ENCODE measurements around the gene TMEM44. TPM values are rescaled to one million over a fixed set of nuclear protein-coding genes. Genes with fewer than 3 reads are reported as not detected.

Gene TMEM44
- total RNA-seq, 4 donors from 2014 or later: 7.7 to 51.2 (median 23.5) TPM

GRCh38 chr3:194675680-194676079 lies 42.5 kb upstream of the TMEM44 start:
- H3K4me1 ChIP-seq: peaks cover 0 to 11% (median 3%) of the 10 kb centered on the region in 4 donors
- TF ChIP-seq CTCF (IDR thresholded peaks at IDR 0.05): no peak
- TF ChIP-seq POLR2A (IDR thresholded peaks at IDR 0.05): no peak
- H3K27me3 ChIP-seq: no peaks in the 10 kb centered on the region
- H3K27ac ChIP-seq: no peak overlapping the region
- no peak for DNase-seq
- H3K36me3 ChIP-seq: no peaks in the 10 kb centered on the region
- H3K9me3 ChIP-seq: no peaks in the 10 kb centered on the region
- H3K4me3 ChIP-seq: no peak overlapping the region

GRCh38 chr3:194675081-194675640 lies 41.9 kb upstream of the TMEM44 start:
- no peak overlapping the region for H3K4me3 ChIP-seq
- no peak for DNase-seq
- H3K27ac ChIP-seq: no peak overlapping the region
- no peaks in the 10 kb centered on the region for H3K36me3 ChIP-seq
- peaks cover 0 to 15% (median 3%) of the 10 kb centered on the region in 4 donors for H3K4me1 ChIP-seq
- H3K9me3 ChIP-seq: no peaks in the 10 kb centered on the region
- no peak for TF ChIP-seq CTCF (IDR thresholded peaks at IDR 0.05)
- TF ChIP-seq POLR2A (IDR thresholded peaks at IDR 0.05): no peak
- H3K27me3 ChIP-seq: no peaks in the 10 kb centered on the region

GRCh38 chr3:194673761-194674160 lies 40.5 kb upstream of the TMEM44 start:
- Histone ChIP-seq H3K4me1 (peaks cover 0 to 15% (median 3%) of the 10 kb centered on the region in 4 donors), H3K4me3 (no peak overlapping the region), H3K27me3 (no peaks in the 10 kb centered on the region), H3K36me3 (peaks cover 0 to 5% (median 0%) of the 10 kb centered on the region in 3 donors), H3K9me3 (no peaks in the 10 kb centered on the region), H3K27ac (no peak overlapping the region)
- TF ChIP-seq POLR2A (IDR thresholded peaks at IDR 0.05): no peak
- no peak for TF ChIP-seq CTCF (IDR thresholded peaks at IDR 0.05)
- no peak for DNase-seq

DNA sequence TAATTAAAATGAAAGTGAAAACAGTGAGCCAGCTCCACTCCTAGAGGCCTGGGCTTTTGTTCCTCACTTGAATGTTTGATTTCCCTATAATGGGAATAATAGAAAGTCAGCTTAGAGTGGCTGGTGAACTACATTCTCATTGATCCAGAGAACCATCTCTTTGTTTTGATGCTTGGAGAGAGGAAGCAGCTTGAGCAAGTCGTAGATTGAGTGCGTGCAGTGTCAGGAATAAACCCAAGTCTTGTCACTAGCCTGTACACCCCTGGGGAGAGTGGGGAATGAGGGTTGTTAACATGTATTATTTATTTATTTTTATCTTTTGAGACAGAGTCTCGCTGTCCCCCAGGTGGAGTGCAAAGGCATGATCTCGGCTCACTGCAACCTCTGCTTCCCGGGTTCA lies 39.7 kb upstream of the TMEM44 start:
- peak overlapping the region; percentile 78 to 89 (median 82) for H3K27ac ChIP-seq
- H3K9me3 ChIP-seq: no peaks in the 10 kb centered on the region
- peaks cover 0 to 15% (median 3%) of the 10 kb centered on the region in 4 donors for H3K4me1 ChIP-seq
- no peak for DNase-seq
- H3K36me3 ChIP-seq: peaks cover 0 to 8% (median 0%) of the 10 kb centered on the region in 3 donors
- no peaks in the 10 kb centered on the region for H3K27me3 ChIP-seq
- H3K4me3 ChIP-seq: peak overlapping the region; percentile 61 to 81 (median 75)
- TF ChIP-seq POLR2A (IDR thresholded peaks at IDR 0.05): no peak
- TF ChIP-seq CTCF (IDR thresholded peaks at IDR 0.05): no peak

GRCh38 chr3:194671900-194672808 lies 38.9 kb upstream of the TMEM44 start, which contains the start of gene LSG1:
Gene LSG1, minus strand, starts transcription at chr3:194672191. Its CDS starts 29 bp downstream, at chr3:194672162.
- DNase-seq: peak; percentile 88 to 96 (median 92)
- H3K27ac ChIP-seq: peak within 1 kb of the TSS; percentile 78 to 89 (median 82)
- H3K4me1 ChIP-seq: peaks cover 0 to 15% (median 3%) of the 10 kb centered on the region in 4 donors
- TF ChIP-seq POLR2A (IDR thresholded peaks at IDR 0.05) (peak in 1 of 2 donors; percentile 50), CTCF (IDR thresholded peaks at IDR 0.05) (peak in 1 of 6 experiments; percentile 11)
- H3K9me3 ChIP-seq: no peaks in the 10 kb centered on the region
- H3K27me3 ChIP-seq: no peaks in the 10 kb centered on the region
- H3K4me3 ChIP-seq: peak within 1 kb of the TSS; percentile 61 to 81 (median 75)
- peaks cover 0 to 8% (median 0%) of the 10 kb centered on the region in 3 donors for H3K36me3 ChIP-seq
